ENCODE measurements around the gene UNC5C. TPM values are rescaled to one million over a fixed set of nuclear protein-coding genes. Genes with fewer than 3 reads are reported as not detected.
A peak's percentile ranks its signal among the peaks of the same experiment; 100 is the strongest.

Gene UNC5C
- under 0.01 and 0.23 TPM in 2 replicates for total RNA-seq

DNA sequence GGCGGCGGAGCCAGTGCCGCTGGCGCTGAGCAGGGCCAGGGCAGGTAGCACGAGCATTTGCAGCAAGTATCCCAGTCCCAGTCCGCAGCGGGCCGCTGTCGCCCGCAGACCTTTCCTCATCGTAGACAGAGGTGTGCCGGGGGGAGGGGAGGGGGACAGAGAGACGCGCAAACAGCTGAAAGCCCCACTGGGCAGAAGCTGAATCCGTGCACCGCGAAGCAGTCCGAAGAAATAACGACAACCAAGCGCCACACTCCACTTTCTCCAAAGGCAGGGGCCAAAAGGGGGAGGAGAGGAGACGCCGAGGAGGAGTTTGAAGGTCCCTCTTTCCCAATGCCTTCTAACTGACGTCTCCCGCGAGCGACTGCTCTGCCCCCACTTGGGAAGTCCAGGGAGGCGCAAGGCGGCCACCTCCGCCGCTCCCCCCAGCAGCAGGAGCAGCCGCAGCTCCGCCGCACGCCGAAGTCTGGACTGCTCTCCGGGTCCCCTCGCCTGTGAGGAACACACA is at the start of gene UNC5C:
Gene UNC5C, minus strand, starts transcription at position 236 of the 508 bp plus-strand sequence.
- DNase-seq = peak; percentile 47

GRCh38 chr4:95596676-95597075 is 47.9 kb upstream of the UNC5C start:
- no peak for DNase-seq

GRCh38 chr4:95594629-95595028 is 45.9 kb upstream of the UNC5C start:
- DNase-seq = no peak

GRCh38 chr4:95594013-95594412 is 45.2 kb upstream of the UNC5C start:
- no peak for DNase-seq

DNA sequence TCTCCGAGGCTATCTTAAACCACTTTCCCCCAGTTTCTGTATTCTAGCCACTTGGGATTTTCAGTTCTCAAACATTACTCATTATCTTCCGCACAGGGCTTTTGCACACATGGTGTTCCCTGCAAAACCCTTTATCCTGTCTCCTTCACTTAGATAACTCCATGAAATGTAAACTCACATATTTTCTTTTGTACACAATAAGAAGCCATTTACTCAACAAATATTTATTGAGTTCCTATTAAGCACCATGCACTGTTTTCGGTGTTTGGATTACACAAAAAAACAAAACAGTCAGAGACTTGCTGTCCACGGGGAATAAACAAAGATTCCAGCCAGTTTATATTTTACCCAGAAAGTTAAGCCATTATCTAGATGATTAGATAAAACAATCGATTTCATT is 42.5 kb upstream of the UNC5C start:
- no peak for DNase-seq

DNA sequence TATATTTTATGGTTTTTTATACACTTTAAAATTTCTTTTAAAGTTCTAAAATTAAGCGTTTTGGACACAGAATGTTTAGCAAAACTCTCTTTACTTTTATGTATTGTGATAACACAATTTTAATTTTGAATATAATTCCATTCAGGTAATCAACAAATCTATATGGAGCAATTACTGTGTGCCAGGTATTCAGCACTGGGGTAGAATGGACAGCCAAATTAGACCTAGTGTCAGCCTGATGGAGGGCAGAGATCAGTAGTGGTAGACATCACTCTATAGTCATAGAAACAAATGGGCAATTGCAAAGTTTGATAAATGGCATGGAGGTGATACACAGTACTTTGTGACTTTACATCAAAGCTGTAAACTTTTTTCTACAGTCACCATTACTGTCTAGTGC is 41.8 kb upstream of the UNC5C start:
- DNase-seq = no peak

- no peak for DNase-seq
Measured at GRCh38 chr4:95585016-95585695, 36.4 kb upstream of the UNC5C start.

DNA sequence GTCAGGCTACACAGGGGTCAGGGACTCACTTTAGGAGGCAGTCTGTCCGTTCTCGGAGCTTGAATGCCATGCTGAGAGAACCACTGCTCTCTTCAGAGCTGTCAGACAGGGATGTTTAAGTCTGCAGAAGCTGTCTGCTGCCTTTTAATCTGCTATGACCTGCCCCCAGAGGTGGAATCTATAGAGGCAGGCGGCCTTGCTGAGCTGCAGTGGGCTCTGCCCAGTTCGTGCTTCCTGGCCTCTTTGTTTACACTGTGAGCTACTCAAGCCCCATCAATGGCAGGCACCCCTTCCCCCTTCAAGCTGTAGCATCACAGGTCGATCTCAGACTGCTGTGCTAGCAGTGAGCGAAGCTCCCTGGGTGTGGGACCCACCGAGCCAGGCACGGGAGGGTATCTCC is 31.5 kb upstream of the UNC5C start:
- DNase-seq = no peak

DNA sequence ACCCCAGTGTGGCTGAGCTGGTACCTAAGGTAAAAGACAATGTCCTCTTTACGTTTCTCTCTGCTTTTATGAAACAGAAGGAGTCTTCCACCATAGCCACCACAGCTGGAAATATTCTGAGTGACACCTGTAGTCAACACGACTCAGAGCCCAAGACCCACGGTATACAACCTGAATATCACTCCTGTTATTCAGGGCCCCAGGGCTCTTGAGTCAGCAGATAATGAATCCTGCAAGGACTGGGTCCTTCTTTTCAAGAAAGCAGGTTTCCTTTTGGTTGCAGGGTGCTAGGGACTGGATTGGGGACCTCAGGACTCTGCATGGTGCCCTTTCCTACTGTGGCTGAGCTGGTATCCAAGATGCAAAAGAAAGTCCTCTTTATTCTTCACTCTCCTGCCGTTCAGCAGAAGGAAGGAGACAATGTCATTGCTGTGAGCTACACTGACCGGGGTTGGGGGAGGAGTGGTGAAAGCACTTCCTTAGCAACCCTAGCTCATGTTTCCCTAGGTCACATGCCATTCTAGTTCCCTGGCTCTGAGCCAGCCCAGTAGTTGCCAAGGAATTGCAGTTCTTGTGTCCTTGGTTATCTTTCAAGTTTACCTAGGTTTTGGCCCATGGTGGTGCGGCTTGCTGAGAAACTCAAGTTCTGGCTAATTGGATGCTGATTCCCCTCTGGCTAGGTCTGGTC is 23.7 kb upstream of the UNC5C start:
- peak; percentile 64 for DNase-seq

DNA sequence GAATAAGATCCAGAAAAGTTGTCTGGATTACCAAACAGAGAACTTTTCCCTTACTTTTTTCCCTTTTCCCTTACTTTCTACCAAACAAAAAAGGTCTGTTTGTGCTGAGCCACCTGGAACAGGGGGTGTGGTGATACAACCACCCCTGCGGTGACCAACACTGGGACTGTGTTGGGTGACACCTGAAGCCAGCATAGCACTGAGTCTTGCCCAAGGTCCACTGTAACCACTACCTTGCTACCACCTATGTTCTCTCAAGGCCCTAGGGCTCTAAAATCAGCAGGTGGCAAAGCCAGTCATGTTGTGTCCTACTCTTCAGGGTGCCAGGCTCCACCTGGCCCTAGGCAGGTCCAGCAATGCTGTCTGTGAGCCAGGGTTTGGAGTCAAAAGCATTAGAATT is 22.8 kb upstream of the UNC5C start:
- no peak for DNase-seq

GRCh38 chr4:95563638-95564337 is 15.0 kb upstream of the UNC5C start:
- DNase-seq = no peak

- no peak for DNase-seq
Measured at GRCh38 chr4:95560774-95561173, 12.0 kb upstream of the UNC5C start.

DNA sequence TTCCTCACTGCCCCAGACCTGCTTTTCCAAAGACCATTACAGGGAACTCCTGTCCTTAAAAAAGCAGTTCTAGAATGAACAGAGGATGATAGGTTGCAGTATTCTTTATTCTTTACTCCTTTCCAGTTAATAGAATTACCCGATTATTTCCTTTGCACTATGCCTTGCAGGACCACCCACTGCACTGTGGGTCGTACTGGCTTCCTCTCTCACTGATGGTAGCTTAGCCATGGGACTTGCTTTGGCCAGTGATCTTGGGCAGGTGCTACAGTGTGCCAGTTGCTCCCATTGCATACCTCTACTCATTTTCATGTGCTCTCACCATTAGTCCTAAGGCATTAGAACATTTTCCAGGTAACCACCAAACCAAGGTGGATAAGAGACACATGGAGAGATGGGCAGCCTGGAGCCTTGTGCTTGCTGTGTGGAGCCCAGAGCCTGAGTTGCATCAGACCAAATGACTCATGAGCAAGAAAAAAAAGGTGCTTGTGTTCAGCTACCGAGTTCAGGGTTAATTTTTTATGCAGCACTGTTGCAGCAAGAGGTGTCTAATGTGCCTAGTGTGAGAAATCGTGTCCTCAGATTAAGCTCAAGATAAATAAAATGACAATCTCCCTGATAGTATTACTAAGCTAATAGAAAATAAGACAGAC is 7.6 kb upstream of the UNC5C start:
- no peak for DNase-seq

DNA sequence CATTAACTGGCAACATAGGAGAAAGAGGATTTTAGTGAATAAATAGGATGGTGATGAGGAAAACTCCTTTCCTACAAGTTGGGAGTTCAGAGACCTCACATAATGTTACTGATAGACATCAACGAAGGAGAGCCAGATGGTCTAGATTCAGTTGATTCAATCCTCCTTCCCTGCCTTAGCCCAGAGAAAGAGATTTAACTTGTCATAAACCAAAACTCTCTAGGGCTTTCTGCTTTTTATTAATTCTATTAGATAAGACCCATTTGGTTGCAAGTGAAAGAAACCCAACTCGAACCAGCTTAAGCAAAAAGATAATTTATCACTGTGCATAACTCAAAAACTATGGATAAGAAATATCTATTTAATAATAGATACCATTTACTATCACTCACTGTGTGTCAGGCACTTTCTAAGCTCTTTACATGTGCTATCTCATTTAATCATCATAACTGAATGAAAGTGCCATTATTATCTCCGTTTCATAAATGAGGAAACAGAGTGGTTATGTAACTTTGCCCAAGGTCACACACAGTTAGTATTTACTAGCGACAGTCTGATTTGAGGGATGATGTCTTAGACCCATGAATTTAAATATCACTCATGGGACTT is 4.3 kb upstream of the UNC5C start:
- DNase-seq = no peak

DNA sequence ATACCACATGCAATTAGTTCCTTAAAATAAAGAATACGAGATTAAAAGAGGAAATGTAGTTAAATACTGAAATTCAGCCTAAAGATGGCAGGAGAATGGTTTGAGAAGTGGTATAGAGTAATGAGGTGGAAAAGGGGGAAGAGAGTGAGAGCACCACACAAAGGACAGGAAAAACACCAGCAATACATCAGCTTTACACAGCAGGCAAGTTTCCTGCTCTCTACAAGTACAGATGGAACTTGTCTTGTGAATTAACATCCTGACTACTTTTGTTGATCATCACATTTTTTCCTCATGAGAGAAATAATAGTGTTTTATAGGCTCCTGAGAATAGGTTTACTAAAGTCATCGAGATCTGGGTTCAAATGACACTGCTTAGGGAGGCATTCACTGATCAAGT is 2.9 kb upstream of the UNC5C start:
- DNase-seq = no peak

GRCh38 chr4:95550115-95550987 is 1.6 kb upstream of the UNC5C start:
- no peak for DNase-seq

- DNase-seq = peak; percentile 35
Measured at GRCh38 chr4:95549246-95550114, 707 bp upstream of the UNC5C start.

DNA sequence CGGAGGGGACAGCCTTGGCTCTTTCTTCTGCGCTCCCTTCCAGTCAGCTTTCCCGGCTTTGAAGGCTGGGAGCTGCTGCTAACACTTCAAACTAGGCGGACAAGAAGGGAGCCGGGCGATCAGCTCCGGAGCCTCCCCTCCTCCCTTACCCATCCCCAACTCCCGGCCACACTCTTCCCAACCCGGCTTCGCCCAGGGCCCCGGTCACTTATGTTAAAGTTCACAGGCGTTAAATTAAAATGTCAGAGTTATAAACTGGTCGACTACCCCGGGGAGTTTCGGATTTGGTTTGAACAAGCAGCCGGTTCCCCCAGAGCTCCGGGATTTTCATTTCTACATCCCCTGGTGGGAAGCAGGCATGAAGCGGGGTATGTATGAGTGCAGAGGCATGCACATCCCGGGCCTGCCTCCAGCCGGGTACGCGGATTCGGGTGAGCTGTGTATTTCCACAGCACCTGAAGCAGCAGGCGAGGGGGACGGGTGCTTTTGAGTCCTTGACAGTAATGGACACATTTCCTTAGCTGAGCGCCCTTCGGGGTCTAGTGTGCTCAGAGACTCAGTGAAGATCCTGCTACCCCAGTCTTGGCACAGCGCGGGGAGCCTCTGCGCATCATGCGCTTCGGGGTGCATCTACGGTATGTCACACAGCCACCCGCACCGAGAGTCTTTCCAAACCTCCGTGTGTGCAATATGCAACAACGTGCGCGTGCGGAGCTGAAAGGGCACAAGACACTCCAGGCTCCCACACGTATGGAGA is 880 bp downstream of the UNC5C start:
- peak; percentile 21 for DNase-seq

GRCh38 chr4:95546866-95547714 is 1.7 kb downstream of the UNC5C start:
- DNase-seq = no peak
